Measurements from ENCODE around the gene TNS3.

The TNS3 gene

DNA sequence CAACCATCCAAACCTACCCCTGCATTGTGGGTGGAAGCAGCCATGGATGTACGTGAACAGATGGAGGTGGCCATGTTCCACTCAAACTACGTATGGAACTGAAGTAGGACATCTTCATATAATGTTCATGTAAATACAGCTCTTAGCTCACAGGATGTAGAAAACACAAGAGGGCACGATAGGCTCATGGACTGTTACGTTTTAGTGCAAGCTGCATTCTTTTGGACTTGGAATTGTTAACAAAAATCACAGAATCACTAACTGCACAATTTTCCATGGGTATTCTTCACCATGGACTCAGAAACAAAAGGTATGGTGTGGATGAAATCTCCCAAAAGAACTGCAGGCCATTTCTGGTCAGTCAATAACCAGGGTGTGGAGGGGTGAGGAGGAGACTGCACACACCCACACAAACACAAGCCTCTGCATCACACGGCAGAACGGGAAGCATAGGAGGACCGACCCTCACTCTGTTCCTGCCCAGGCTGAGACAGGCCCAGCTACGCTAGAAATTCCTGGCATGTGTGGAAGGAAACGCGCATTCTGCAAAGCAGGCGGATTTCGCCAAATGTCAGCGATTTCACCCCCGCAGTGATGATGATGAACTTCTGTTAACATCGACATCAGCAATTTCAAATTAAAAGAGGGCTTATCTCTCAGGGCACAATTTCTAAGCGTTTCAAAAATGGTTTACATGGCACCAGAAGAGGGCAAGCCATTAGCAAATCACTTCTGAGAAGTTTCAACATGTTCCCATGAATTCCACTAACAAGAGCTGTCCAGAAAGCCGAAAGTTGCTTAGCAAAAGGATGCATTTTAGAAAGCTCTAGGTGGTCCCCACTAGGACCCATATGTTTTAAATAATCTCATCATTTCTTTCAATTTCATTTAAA lies 149.0 kb downstream of the TNS3 start:
- Histone ChIP-seq H3K27ac (ENCODE audit: low read length) (no peak overlapping the region), H3F3A (ENCODE audit: insufficient read depth, low read length) (no peaks in the 10 kb centered on the region), H3K4me1 (ENCODE audit: low read length) (no peaks in the 10 kb centered on the region), H3K9me2 (replicated peaks; ENCODE audit: insufficient read depth, low read length) (no peaks in the 10 kb centered on the region), H3K4me2 (ENCODE audit: low read depth, low read length) (no peak overlapping the region), H3K36me3 (replicated peaks; ENCODE audit: insufficient read depth, low read length) (peaks cover 29% of the 10 kb centered on the region; the same call in 1 of the 2 replicates), H4K20me1 (ENCODE audit: insufficient read depth, low read length) (peaks cover 5% of the 10 kb centered on the region), H3K4me3 (ENCODE audit: low read length) (no peak overlapping the region), H3K9ac (ENCODE audit: low read length) (no peak overlapping the region), H2AFZ (ENCODE audit: low read length) (no peak overlapping the region), H3K27me3 (replicated peaks; ENCODE audit: insufficient read depth, low read length) (no peaks in the 10 kb centered on the region), H3K9me3 (replicated peaks; ENCODE audit: insufficient read depth, low read length) (no peaks in the 10 kb centered on the region), H3K79me2 (ENCODE audit: low read length) (peaks cover 91% of the 10 kb centered on the region)
- no peak for DNase-seq
- TF ChIP-seq, protein P1, sequence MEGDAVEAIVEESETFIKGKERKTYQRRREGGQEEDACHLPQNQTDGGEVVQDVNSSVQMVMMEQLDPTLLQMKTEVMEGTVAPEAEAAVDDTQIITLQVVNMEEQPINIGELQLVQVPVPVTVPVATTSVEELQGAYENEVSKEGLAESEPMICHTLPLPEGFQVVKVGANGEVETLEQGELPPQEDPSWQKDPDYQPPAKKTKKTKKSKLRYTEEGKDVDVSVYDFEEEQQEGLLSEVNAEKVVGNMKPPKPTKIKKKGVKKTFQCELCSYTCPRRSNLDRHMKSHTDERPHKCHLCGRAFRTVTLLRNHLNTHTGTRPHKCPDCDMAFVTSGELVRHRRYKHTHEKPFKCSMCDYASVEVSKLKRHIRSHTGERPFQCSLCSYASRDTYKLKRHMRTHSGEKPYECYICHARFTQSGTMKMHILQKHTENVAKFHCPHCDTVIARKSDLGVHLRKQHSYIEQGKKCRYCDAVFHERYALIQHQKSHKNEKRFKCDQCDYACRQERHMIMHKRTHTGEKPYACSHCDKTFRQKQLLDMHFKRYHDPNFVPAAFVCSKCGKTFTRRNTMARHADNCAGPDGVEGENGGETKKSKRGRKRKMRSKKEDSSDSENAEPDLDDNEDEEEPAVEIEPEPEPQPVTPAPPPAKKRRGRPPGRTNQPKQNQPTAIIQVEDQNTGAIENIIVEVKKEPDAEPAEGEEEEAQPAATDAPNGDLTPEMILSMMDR (IDR thresholded peaks at IDR 0.05; ENCODE audit: low read length), result no peak
- TF ChIP-seq EZH2 (optimal IDR thresholded peaks at IDR 0.05; ENCODE audit: low read depth, low read length) (no peak), EZH2phosphoT487 (IDR thresholded peaks at IDR 0.05; ENCODE audit: low read length) (no peak)

DNA sequence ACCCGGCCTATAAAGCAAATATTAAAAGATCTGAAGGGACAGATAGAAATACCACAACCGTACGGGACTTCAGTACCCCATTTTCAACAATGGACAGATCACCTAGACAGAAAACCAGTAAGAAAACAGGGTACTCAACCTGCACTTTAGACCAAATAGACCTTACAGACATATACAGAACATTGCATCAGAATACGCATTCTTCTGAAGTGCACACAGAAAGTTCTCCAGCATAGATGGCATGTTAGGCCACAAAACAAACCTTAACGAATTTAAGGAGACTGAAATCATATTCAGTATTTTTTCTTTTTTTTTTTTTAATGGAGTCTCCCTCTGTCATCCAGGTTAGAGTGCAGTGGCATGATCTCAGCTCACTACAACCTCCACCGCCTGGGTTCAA lies 151.5 kb downstream of the TNS3 start:
- Histone ChIP-seq H3K9me2 (replicated peaks; ENCODE audit: insufficient read depth, low read length) (no peaks in the 10 kb centered on the region), H3K4me3 (ENCODE audit: low read length) (no peak overlapping the region), H3K79me2 (ENCODE audit: low read length) (peaks cover 92% of the 10 kb centered on the region), H3K27me3 (replicated peaks; ENCODE audit: insufficient read depth, low read length) (no peaks in the 10 kb centered on the region), H3K36me3 (replicated peaks; ENCODE audit: insufficient read depth, low read length) (peaks cover 31% of the 10 kb centered on the region; the same call in 1 of the 2 replicates), H3K4me2 (ENCODE audit: low read depth, low read length) (no peak overlapping the region), H4K20me1 (ENCODE audit: insufficient read depth, low read length) (peaks cover 5% of the 10 kb centered on the region; the same call in 1 of the 2 replicates), H3F3A (ENCODE audit: insufficient read depth, low read length) (no peaks in the 10 kb centered on the region), H3K4me1 (ENCODE audit: low read length) (no peaks in the 10 kb centered on the region), H3K9ac (ENCODE audit: low read length) (no peak overlapping the region), H3K9me3 (replicated peaks; ENCODE audit: insufficient read depth, low read length) (no peaks in the 10 kb centered on the region), H3K27ac (ENCODE audit: low read length) (no peak overlapping the region), H2AFZ (ENCODE audit: low read length) (no peak overlapping the region)
- DNase-seq, result no peak
- no peak for TF ChIP-seq EZH2 (optimal IDR thresholded peaks at IDR 0.05; ENCODE audit: low read depth, low read length)
- TF ChIP-seq, protein P1 (IDR thresholded peaks at IDR 0.05; ENCODE audit: low read length), result no peak
- TF ChIP-seq EZH2phosphoT487 (IDR thresholded peaks at IDR 0.05; ENCODE audit: low read length), result no peak

DNA sequence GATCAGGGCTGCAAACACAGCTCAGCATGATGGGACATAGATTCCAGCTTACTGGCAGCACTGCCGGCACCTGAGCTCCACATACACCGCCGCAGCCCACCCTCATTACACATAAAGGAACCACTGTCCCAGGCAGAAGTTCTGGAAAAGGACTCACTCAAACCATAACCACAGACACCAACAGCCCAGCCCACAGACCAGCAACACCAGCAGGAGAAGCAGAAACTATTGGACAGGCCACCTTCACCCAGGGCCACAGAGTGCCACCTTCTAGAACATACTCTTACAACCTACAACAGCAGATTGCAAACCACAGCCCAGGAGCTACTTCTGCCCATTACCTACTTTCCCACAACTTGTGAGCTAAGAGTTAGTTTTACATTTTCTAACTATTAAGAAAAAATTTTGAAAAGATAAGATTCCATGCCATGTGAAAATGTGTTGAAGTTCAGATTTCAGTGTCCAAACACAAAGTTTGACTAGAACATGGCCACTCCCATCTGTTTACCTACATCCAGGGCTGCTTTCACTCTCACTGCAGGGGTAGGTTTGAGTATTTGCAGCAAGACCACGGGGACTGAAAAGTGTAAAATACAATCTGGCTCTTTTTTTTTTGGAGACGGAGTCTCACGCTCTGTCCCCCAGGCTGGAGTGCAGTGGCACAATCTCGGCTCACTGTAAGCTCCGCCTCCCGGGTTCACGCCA lies 153.0 kb downstream of the TNS3 start:
- Histone ChIP-seq H3K4me1 (ENCODE audit: low read length) (no peaks in the 10 kb centered on the region), H3K9me2 (replicated peaks; ENCODE audit: insufficient read depth, low read length) (no peaks in the 10 kb centered on the region), H3K36me3 (replicated peaks; ENCODE audit: insufficient read depth, low read length) (peaks cover 22% of the 10 kb centered on the region; the same call in 1 of the 2 replicates), H3K27me3 (replicated peaks; ENCODE audit: insufficient read depth, low read length) (no peaks in the 10 kb centered on the region), H3F3A (ENCODE audit: insufficient read depth, low read length) (no peaks in the 10 kb centered on the region; the same call in 1 of the 2 replicates), H3K9ac (ENCODE audit: low read length) (no peak overlapping the region), H3K27ac (ENCODE audit: low read length) (no peak overlapping the region), H2AFZ (ENCODE audit: low read length) (no peak overlapping the region), H3K9me3 (replicated peaks; ENCODE audit: insufficient read depth, low read length) (no peaks in the 10 kb centered on the region), H3K4me3 (ENCODE audit: low read length) (no peak overlapping the region), H3K79me2 (ENCODE audit: low read length) (peaks cover 87% of the 10 kb centered on the region), H4K20me1 (ENCODE audit: insufficient read depth, low read length) (peaks cover 5% of the 10 kb centered on the region; the same call in 1 of the 2 replicates), H3K4me2 (ENCODE audit: low read depth, low read length) (no peak overlapping the region)
- DNase-seq, result no peak
- TF ChIP-seq EZH2phosphoT487 (IDR thresholded peaks at IDR 0.05; ENCODE audit: low read length) (no peak), EZH2 (optimal IDR thresholded peaks at IDR 0.05; ENCODE audit: low read depth, low read length) (no peak)
- TF ChIP-seq, protein P1 (IDR thresholded peaks at IDR 0.05; ENCODE audit: low read length), result no peak
